Osteocyte (in vitro differentiated cells): ENCODE results near the gene ACTL6B. TPM values are rescaled to one million over a fixed set of nuclear protein-coding genes. Genes with fewer than 3 reads are reported as not detected.
A peak's percentile ranks its signal among the peaks of the same experiment; 100 is the strongest.
"Not testable (repeated sequence)": the region's sequence is repeated elsewhere in the genome, so short reads cannot be mapped to it uniquely, and the experiment has no call there.

ENCODE experiments used
- DNase-seq: peaks from one replicate; pipeline ENCODE4 v3.0.0; 2021; ENCODE audit warnings: mixed read lengths; ENCODE audit not compliant: unreplicated experiment; ENCODE audit errors: extremely low spot score
- H3K27ac Mint-ChIP-seq: one replicate; pipeline ENCODE4 v1.8.0; 2021; ENCODE audit warnings: mild to moderate bottlenecking, mixed read lengths; ENCODE audit not compliant: unreplicated experiment
- H3K27me3 Mint-ChIP-seq: one replicate; pipeline ENCODE4 v1.8.0; 2021; ENCODE audit warnings: mixed read lengths; ENCODE audit not compliant: unreplicated experiment
- H3K36me3 Mint-ChIP-seq: one replicate; pipeline ENCODE4 v1.8.0; 2021; ENCODE audit warnings: mixed read lengths; ENCODE audit not compliant: unreplicated experiment
- H3K4me1 Mint-ChIP-seq: one replicate; pipeline ENCODE4 v1.8.0; 2021; ENCODE audit warnings: mixed read lengths; ENCODE audit not compliant: unreplicated experiment
- H3K4me3 Mint-ChIP-seq: one replicate; pipeline ENCODE4 v1.8.0; 2021; ENCODE audit warnings: mild to moderate bottlenecking, moderate library complexity, mixed read lengths; ENCODE audit not compliant: unreplicated experiment
- H3K9me3 Mint-ChIP-seq: one replicate; pipeline ENCODE4 v1.8.0; 2021; ENCODE audit warnings: mixed read lengths; ENCODE audit not compliant: unreplicated experiment
- long read RNA-seq: library from polyadenylated mRNA; unstranded; transcript quantifications from one replicate; pipeline ENCODE4 v2.0.0, GENCODE V29; 2021
- total RNA-seq: library from RNA; stranded (reverse); gene quantifications from 2 replicates; pipeline ENCODE4 v1.2.1, GENCODE V29; 2021
- TF ChIP-seq, protein P1 (sequence below): fragments of 200-600 bp; sonication (generic); IDR thresholded peaks from 2 replicates; pipeline ENCODE4 v1.5.0; 2021; ENCODE audit warnings: antibody characterized with exemption, mild to moderate bottlenecking, moderate library complexity

ACTL6B gene
- total RNA-seq, result not detected in 2 replicates
- long read RNA-seq, result 0 reads

DNA sequence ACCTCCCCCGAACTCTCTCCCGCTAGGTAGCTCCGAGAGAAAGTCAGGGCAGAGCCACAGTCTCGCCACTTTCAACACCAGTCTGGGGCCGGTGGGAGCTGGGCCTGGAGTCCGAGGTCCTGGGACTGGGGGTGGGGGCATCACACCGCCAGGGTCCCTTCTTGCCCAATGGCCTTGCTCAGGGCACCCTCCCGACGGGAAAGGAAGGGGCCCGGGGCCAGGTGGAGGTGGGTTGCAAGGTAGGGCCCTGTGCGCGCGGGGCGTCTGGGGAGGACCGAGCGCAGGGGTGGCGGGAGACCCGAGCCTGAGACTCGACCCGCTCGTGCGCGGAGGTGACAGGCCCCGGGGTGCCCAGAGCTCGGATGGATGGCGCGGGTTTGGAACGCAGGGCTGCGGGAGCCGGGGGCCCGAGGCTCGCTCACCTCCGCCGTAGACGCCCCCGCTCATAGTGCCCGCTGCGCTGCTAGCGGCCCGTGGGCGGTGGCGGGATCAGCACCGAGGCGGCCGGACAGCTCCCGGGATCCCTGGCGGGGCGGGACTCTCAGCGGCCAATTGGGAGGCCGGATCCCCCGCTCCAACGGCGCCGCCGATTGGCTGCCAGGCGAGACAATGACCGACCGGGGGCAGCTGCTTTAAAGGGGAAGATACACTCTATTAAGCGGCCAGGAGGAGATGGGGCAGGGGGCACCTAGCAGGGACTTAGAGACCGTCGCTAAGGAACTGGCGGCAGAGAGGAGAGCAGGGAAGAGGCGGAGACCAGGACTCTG is at the start of gene ACTL6B:
Gene ACTL6B (minus strand): TSS at position 541 of the 767 bp plus-strand sequence. CDS start 94 bp downstream, at position 447.
- Mint-ChIP-seq H3K4me1 (no peaks in the 10 kb centered on the region), H3K27ac (no peak within 1 kb of the TSS), H3K36me3 (no peaks in the 10 kb centered on the region), H3K9me3 (no peaks in the 10 kb centered on the region), H3K27me3 (peaks cover 21% of the 10 kb centered on the region), H3K4me3 (peak within 1 kb of the TSS; percentile 42)
- no peak for DNase-seq
- TF ChIP-seq, protein P1, sequence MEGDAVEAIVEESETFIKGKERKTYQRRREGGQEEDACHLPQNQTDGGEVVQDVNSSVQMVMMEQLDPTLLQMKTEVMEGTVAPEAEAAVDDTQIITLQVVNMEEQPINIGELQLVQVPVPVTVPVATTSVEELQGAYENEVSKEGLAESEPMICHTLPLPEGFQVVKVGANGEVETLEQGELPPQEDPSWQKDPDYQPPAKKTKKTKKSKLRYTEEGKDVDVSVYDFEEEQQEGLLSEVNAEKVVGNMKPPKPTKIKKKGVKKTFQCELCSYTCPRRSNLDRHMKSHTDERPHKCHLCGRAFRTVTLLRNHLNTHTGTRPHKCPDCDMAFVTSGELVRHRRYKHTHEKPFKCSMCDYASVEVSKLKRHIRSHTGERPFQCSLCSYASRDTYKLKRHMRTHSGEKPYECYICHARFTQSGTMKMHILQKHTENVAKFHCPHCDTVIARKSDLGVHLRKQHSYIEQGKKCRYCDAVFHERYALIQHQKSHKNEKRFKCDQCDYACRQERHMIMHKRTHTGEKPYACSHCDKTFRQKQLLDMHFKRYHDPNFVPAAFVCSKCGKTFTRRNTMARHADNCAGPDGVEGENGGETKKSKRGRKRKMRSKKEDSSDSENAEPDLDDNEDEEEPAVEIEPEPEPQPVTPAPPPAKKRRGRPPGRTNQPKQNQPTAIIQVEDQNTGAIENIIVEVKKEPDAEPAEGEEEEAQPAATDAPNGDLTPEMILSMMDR, result no peak

DNA sequence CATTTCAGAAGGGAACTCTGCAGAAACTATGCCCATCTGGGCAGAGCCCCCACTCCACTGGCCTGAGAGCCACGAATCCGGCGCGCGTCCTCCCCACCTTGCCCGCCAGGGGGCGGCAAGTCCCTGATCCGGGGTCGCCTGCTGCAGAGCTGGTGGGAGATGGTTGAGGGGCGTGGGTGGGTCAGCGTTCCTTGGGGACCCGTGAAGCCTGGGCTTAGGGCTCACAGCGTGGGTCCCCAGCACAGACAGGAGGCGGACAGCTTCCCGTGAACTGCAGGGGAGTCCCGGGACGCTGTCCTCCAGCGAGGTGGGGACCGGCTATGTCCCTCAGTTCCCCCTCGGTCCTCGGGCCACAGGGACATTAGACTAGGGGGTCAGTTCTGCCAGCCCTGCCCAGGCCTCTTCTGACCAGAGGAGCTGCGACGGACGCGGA is 49.1 kb upstream of the ACTL6B start:
- H3K4me1 Mint-ChIP-seq, result peaks cover 16% of the 10 kb centered on the region
- H3K4me3 Mint-ChIP-seq, result peak overlapping the region; percentile 96
- H3K27ac Mint-ChIP-seq, result peak overlapping the region; percentile 83
- H3K27me3 Mint-ChIP-seq, result peaks cover 6% of the 10 kb centered on the region
- DNase-seq, result peak; percentile 95
- no peaks in the 10 kb centered on the region for H3K9me3 Mint-ChIP-seq
- TF ChIP-seq, protein P1, result peak; percentile 99
- H3K36me3 Mint-ChIP-seq, result peaks cover 1% of the 10 kb centered on the region

DNA sequence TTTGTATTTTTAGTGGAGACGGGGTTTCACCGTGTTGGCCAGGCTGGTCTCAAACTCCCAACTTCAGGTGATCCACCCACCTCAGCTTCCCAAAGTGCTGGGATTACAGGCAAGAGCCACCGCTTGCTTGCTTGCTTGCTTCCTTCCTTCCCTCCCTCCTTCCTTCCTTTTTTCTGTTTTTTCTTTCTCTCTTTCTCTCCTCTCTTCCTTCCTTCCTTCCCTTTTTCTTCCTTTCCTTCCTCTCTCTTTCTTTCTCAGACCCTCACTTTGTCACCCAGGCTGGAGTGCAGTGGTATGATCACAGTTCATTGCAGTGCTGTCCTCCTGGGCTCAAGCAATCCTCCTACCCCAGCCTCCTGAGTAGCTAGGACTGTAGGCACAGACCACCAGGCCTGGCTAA is 44.8 kb upstream of the ACTL6B start:
- peaks cover 22% of the 10 kb centered on the region for H3K27me3 Mint-ChIP-seq
- not testable (repeated sequence) for H3K36me3 Mint-ChIP-seq, H3K9me3 Mint-ChIP-seq, H3K4me3 Mint-ChIP-seq, H3K27ac Mint-ChIP-seq, DNase-seq, H3K4me1 Mint-ChIP-seq

DNA sequence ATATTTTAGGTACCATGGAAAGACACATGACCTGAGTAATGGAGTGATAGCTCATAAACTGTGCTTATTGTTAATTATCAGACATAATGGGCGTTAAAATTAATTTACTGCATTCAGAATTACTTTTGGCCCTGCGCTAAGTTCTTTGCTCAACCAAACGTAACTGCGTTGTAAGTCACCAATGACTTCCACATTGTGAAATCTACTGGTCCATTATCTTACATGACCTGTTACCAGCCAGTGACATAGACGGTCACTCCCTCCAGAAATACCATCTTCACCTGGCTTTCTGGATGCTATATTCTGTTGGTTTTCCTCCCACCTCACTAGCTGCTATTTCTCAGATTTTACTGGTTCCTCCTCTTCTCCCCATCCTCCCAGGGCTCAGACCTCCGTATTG is 42.8 kb upstream of the ACTL6B start:
- H3K9me3 Mint-ChIP-seq, result no peaks in the 10 kb centered on the region
- no peaks in the 10 kb centered on the region for H3K4me1 Mint-ChIP-seq
- H3K36me3 Mint-ChIP-seq, result no peaks in the 10 kb centered on the region
- no peak overlapping the region for H3K27ac Mint-ChIP-seq
- DNase-seq, result no peak
- TF ChIP-seq, protein P1, result no peak
- no peak overlapping the region for H3K4me3 Mint-ChIP-seq
- peaks cover 22% of the 10 kb centered on the region for H3K27me3 Mint-ChIP-seq

DNA sequence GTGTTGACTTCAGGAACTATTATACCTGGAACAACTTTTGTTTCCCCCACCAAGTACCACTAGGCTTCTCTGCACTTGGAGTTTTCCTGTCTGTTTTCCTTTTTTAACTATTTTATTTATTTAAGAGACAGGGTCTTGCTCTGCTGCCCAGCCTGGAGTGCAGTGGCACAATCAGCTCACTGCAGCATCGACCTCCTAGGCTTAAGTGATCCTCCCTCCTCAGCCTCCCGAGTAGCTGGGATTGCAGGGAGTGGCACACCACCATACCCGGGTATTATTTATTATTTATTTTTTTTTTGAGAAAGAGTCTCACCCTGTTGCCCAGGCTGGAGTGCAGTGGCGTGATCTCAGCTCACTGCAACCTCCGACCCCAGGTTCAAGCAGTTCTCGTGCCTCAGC is 39.9 kb upstream of the ACTL6B start:
- peaks cover 22% of the 10 kb centered on the region for H3K4me1 Mint-ChIP-seq
- no peaks in the 10 kb centered on the region for H3K9me3 Mint-ChIP-seq
- no peak overlapping the region for H3K27ac Mint-ChIP-seq
- peaks cover 17% of the 10 kb centered on the region for H3K27me3 Mint-ChIP-seq
- H3K36me3 Mint-ChIP-seq, result no peaks in the 10 kb centered on the region
- H3K4me3 Mint-ChIP-seq, result no peak overlapping the region
- no peak for DNase-seq
- TF ChIP-seq, protein P1, result no peak
